ENCODE results near the gene GNG13. TPM values are rescaled to one million over a fixed set of nuclear protein-coding genes. Genes with fewer than 3 reads are reported as not detected.

Gene GNG13
- total and polyA plus RNA-seq, 9 of the 15 experiments (the other 6 are each of a cell fraction or from before 2014, with no cell fraction given) = not detected

- TF ChIP-seq CUX1 (CRISPR knock-in tag; IDR thresholded peaks at IDR 0.05) = no peak
- TF ChIP-seq POU5F1 (IDR thresholded peaks at IDR 0.05; ENCODE audit: borderline replicate concordance, low read depth, low read length, partially characterized antibody) = no peak
- no peak for TF ChIP-seq CGGBP1 (CRISPR knock-in tag; IDR thresholded peaks at IDR 0.05)
Measured at GRCh38 chr16:749010-749409, 51.5 kb downstream of the GNG13 start (continued).

MicroRNAs encoded within 50 kb of the gene (microRNA counts, 767-probe panel; counts per million panel counts)
- 1,779 counts per million, percentile 46 among the panel's probes with 10 or more counts for microRNA hsa-miR-662

Small RNAs within 50 kb of the gene (microRNA-seq; reads per million reads assigned to microRNA genes)
- not detected for gene MIR662 (ENCODE audit: borderline microRNAs expressed)

Small RNAs within 50 kb of the gene (small RNA-seq; reads per million reads assigned to genes)
- gene MIR662 = not detected

Other genes starting within 250 kb of the GNG13 start
Only the 7 nearest of the 24 such genes appear.
- 170 and 221 TPM in 2 replicates for gene ANTKMT, start 79.6 kb downstream of the GNG13 start, total RNA-seq (2014; rRNA removed)
- 2.3 and 4.3 TPM in 2 replicates for gene ANTKMT, start 79.6 kb downstream of the GNG13 start, total RNA-seq (2014; rRNA removed; fragmentation: Illumina TruSeq; extraction: Trizol)
- gene ANTKMT, start 79.6 kb downstream of the GNG13 start, total RNA-seq (2015; rRNA removed; fragmentation: Illumina TruSeq; extraction: Trizol) = 39.9 and 47.1 TPM in 2 replicates
- gene ANTKMT, start 79.6 kb downstream of the GNG13 start, total RNA-seq (2021) = 217 and 240 TPM in 2 replicates
- gene ANTKMT, start 79.6 kb downstream of the GNG13 start, polyA plus RNA-seq (2011; rRNA removed) = 19.1 and 26.3 TPM in 2 replicates
- 2.8 and 9.0 TPM in 2 replicates for gene ANTKMT, start 79.6 kb downstream of the GNG13 start, polyA plus RNA-seq (2014; fragmentation: Illumina TruSeq; extraction: Trizol)
- gene ANTKMT, start 79.6 kb downstream of the GNG13 start, polyA plus RNA-seq (2014; fragmentation: Nextera tagmentation; extraction: Ambion mirVana) = 1 to 10 TPM in 1 of 2 experiments, under 1 TPM in 1; 0.58 to 2.1 TPM
- 158 and 161 TPM in 2 replicates for gene ANTKMT, start 79.6 kb downstream of the GNG13 start, polyA plus RNA-seq (2014; rRNA removed)
- 5.7 and 10.6 TPM in 2 replicates for gene CCDC78, start 74.3 kb downstream of the GNG13 start, total RNA-seq (2014; rRNA removed)
- 0.57 and 0.76 TPM in 2 replicates for gene CCDC78, start 74.3 kb downstream of the GNG13 start, total RNA-seq (2014; rRNA removed; fragmentation: Illumina TruSeq; extraction: Trizol)
- gene CCDC78, start 74.3 kb downstream of the GNG13 start, total RNA-seq (2015; rRNA removed; fragmentation: Illumina TruSeq; extraction: Trizol) = 2.9 and 3.1 TPM in 2 replicates
- gene CCDC78, start 74.3 kb downstream of the GNG13 start, total RNA-seq (2021) = 13.4 and 14.4 TPM in 2 replicates
- gene CCDC78, start 74.3 kb downstream of the GNG13 start, polyA plus RNA-seq (2011; rRNA removed) = 3.0 and 5.9 TPM in 2 replicates
- gene CCDC78, start 74.3 kb downstream of the GNG13 start, polyA plus RNA-seq (2014; fragmentation: Illumina TruSeq; extraction: Trizol) = 2.6 and 2.8 TPM in 2 replicates
- gene CCDC78, start 74.3 kb downstream of the GNG13 start, polyA plus RNA-seq (2014; fragmentation: Nextera tagmentation; extraction: Ambion mirVana) = under 1 TPM; 0.24 to 0.29 TPM
- gene CCDC78, start 74.3 kb downstream of the GNG13 start, polyA plus RNA-seq (2014; rRNA removed) = 17.7 and 20.6 TPM in 2 replicates
- gene HAGHL, start 73.6 kb downstream of the GNG13 start, total RNA-seq (2014; rRNA removed) = 58.2 and 59.0 TPM in 2 replicates
- gene HAGHL, start 73.6 kb downstream of the GNG13 start, total RNA-seq (2014; rRNA removed; fragmentation: Illumina TruSeq; extraction: Trizol) = 3.2 and 8.2 TPM in 2 replicates
- gene HAGHL, start 73.6 kb downstream of the GNG13 start, total RNA-seq (2015; rRNA removed; fragmentation: Illumina TruSeq; extraction: Trizol) = 20.7 and 22.1 TPM in 2 replicates
- gene HAGHL, start 73.6 kb downstream of the GNG13 start, total RNA-seq (2021) = 71.7 and 83.2 TPM in 2 replicates
- 27.0 and 41.6 TPM in 2 replicates for gene HAGHL, start 73.6 kb downstream of the GNG13 start, polyA plus RNA-seq (2011; rRNA removed)
- 7.2 and 13.6 TPM in 2 replicates for gene HAGHL, start 73.6 kb downstream of the GNG13 start, polyA plus RNA-seq (2014; fragmentation: Illumina TruSeq; extraction: Trizol)
- under 1 TPM; 0.31 to 0.48 TPM for gene HAGHL, start 73.6 kb downstream of the GNG13 start, polyA plus RNA-seq (2014; fragmentation: Nextera tagmentation; extraction: Ambion mirVana)
- gene HAGHL, start 73.6 kb downstream of the GNG13 start, polyA plus RNA-seq (2014; rRNA removed) = 69.8 and 83.4 TPM in 2 replicates
- 35.6 and 48.2 TPM in 2 replicates for gene CIAO3, start 59.7 kb downstream of the GNG13 start, total RNA-seq (2014; rRNA removed)
- 7.3 and 7.9 TPM in 2 replicates for gene CIAO3, start 59.7 kb downstream of the GNG13 start, total RNA-seq (2014; rRNA removed; fragmentation: Illumina TruSeq; extraction: Trizol)
- gene CIAO3, start 59.7 kb downstream of the GNG13 start, total RNA-seq (2015; rRNA removed; fragmentation: Illumina TruSeq; extraction: Trizol) = 18.6 and 20.5 TPM in 2 replicates
- gene CIAO3, start 59.7 kb downstream of the GNG13 start, total RNA-seq (2021) = 30.7 and 30.9 TPM in 2 replicates
- 18.5 and 30.5 TPM in 2 replicates for gene CIAO3, start 59.7 kb downstream of the GNG13 start, polyA plus RNA-seq (2011; rRNA removed)
- gene CIAO3, start 59.7 kb downstream of the GNG13 start, polyA plus RNA-seq (2014; fragmentation: Illumina TruSeq; extraction: Trizol) = 17.1 and 18.7 TPM in 2 replicates
- 1 to 10 TPM; 2.2 to 2.4 TPM for gene CIAO3, start 59.7 kb downstream of the GNG13 start, polyA plus RNA-seq (2014; fragmentation: Nextera tagmentation; extraction: Ambion mirVana)
- gene CIAO3, start 59.7 kb downstream of the GNG13 start, polyA plus RNA-seq (2014; rRNA removed) = 31.0 and 38.2 TPM in 2 replicates
- gene MSLN, start 40.0 kb downstream of the GNG13 start, total RNA-seq (2014; rRNA removed) = not detected in 2 replicates
- not detected in 2 replicates for gene MSLN, start 40.0 kb downstream of the GNG13 start, total RNA-seq (2014; rRNA removed; fragmentation: Illumina TruSeq; extraction: Trizol)
- not detected in 2 replicates for gene MSLN, start 40.0 kb downstream of the GNG13 start, total RNA-seq (2015; rRNA removed; fragmentation: Illumina TruSeq; extraction: Trizol)
- gene MSLN, start 40.0 kb downstream of the GNG13 start, total RNA-seq (2021) = 0.22 TPM in 1 of 2 replicates, not detected in the other
- not detected in 2 replicates for gene MSLN, start 40.0 kb downstream of the GNG13 start, polyA plus RNA-seq (2011; rRNA removed)
- gene MSLN, start 40.0 kb downstream of the GNG13 start, polyA plus RNA-seq (2014; fragmentation: Illumina TruSeq; extraction: Trizol) = not detected in 2 replicates
- gene MSLN, start 40.0 kb downstream of the GNG13 start, polyA plus RNA-seq (2014; fragmentation: Nextera tagmentation; extraction: Ambion mirVana) = not detected
- not detected in 2 replicates for gene MSLN, start 40.0 kb downstream of the GNG13 start, polyA plus RNA-seq (2014; rRNA removed)
- 50.7 and 67.3 TPM in 2 replicates for gene RPUSD1, start 12.4 kb downstream of the GNG13 start, total RNA-seq (2014; rRNA removed)
- 1.7 and 3.3 TPM in 2 replicates for gene RPUSD1, start 12.4 kb downstream of the GNG13 start, total RNA-seq (2014; rRNA removed; fragmentation: Illumina TruSeq; extraction: Trizol)
- 22.7 and 27.2 TPM in 2 replicates for gene RPUSD1, start 12.4 kb downstream of the GNG13 start, total RNA-seq (2015; rRNA removed; fragmentation: Illumina TruSeq; extraction: Trizol)
- gene RPUSD1, start 12.4 kb downstream of the GNG13 start, total RNA-seq (2021) = 55.2 and 55.9 TPM in 2 replicates
- 12.0 and 17.7 TPM in 2 replicates for gene RPUSD1, start 12.4 kb downstream of the GNG13 start, polyA plus RNA-seq (2011; rRNA removed)
- gene RPUSD1, start 12.4 kb downstream of the GNG13 start, polyA plus RNA-seq (2014; fragmentation: Illumina TruSeq; extraction: Trizol) = 7.0 and 30.1 TPM in 2 replicates
- gene RPUSD1, start 12.4 kb downstream of the GNG13 start, polyA plus RNA-seq (2014; fragmentation: Nextera tagmentation; extraction: Ambion mirVana) = under 1 TPM; 0.45 to 0.98 TPM
- gene RPUSD1, start 12.4 kb downstream of the GNG13 start, polyA plus RNA-seq (2014; rRNA removed) = 56.6 and 66.9 TPM in 2 replicates
- gene CHTF18, start 12.1 kb downstream of the GNG13 start, total RNA-seq (2014; rRNA removed) = 57.2 and 70.7 TPM in 2 replicates
- 2.7 and 4.4 TPM in 2 replicates for gene CHTF18, start 12.1 kb downstream of the GNG13 start, total RNA-seq (2014; rRNA removed; fragmentation: Illumina TruSeq; extraction: Trizol)
- 21.1 and 22.1 TPM in 2 replicates for gene CHTF18, start 12.1 kb downstream of the GNG13 start, total RNA-seq (2015; rRNA removed; fragmentation: Illumina TruSeq; extraction: Trizol)
- gene CHTF18, start 12.1 kb downstream of the GNG13 start, total RNA-seq (2021) = 121 and 123 TPM in 2 replicates
- 17.0 and 32.6 TPM in 2 replicates for gene CHTF18, start 12.1 kb downstream of the GNG13 start, polyA plus RNA-seq (2011; rRNA removed)
- gene CHTF18, start 12.1 kb downstream of the GNG13 start, polyA plus RNA-seq (2014; fragmentation: Illumina TruSeq; extraction: Trizol) = 5.1 and 23.0 TPM in 2 replicates
- gene CHTF18, start 12.1 kb downstream of the GNG13 start, polyA plus RNA-seq (2014; fragmentation: Nextera tagmentation; extraction: Ambion mirVana) = 1 to 10 TPM; 2.5 to 2.7 TPM
- 91.5 and 93.4 TPM in 2 replicates for gene CHTF18, start 12.1 kb downstream of the GNG13 start, polyA plus RNA-seq (2014; rRNA removed)

Data from K562 (cell line).